NCI-H2107 treated with DMSO at 0.1 percent for 48 hours (cell line): ENCODE measurements around the gene CDK3.

ENCODE experiments used
- DNase-seq: peaks from one replicate; lab custom pipeline; 2025; ENCODE audit not compliant: unreplicated experiment; lab: John Stamatoyannopoulos, UW

The CDK3 gene

DNA sequence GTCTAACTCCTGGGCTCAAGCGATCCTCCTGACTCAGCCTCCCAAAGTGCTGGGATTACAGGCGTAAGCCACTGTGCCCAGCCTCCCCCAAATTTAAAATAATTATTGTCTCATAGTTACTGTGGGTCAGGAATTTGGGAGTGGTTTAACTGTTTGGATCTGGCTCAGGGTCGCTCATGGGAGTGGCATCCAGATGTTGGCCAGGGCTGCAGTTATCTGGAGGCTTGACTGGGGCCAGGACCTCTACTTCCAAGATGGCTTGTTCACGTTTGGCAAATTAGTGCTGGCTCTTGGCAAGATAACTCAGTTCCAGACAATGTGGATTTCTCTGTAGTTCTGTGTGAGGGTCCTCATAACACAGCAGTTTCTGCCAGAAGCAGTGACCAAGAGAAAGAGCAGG, 13.6 kb upstream of the CDK3 start:
- no peak for DNase-seq

DNA sequence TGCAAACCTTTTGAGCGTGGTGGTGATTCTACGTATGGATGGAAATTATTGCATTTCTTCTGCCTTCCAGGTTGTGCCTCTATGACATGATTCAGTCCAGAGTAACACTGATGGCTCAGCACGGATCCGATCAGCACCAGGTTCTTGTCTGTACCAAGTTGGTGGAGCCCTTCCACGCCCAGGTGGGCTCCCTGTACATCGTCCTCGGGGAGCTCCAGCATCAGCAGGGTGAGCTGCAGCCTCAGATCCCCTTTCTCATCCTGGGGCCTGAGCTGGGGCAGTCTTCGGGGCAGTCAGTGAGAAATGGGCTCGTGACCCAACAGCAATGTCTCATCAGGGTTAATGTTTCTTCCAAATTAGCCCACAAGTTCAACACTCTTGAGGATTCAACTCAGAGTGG, 9.3 kb upstream of the CDK3 start:
- DNase-seq: no peak

DNA sequence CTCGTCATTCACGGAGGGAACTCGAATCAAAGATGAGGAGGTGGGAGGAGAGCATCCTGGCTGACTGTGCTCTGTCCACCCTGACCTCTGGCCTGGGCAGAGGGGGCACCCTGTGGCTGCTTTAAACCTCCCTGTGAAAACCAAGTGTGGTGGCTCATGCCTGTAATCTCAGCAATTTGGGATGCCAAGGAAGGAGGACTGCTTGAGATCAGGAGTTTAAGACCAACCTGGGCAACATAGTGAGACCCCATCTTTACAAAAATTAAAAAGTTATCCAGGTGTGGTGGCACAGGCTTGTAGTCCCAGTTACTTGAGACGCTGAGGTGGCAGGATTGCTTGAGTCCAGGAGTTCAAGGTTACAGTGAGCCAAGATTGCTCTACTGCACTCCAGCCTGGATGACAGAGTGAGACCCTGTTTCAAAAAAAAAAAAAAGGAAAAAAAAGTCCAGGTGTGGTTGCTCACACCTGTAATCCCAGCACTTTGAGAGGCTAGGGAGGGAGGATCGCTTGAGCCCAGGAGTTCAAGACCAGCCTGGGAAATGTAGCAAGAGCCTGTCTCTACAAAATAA, 5.8 kb upstream of the CDK3 start:
- DNase-seq: no peak

DNA sequence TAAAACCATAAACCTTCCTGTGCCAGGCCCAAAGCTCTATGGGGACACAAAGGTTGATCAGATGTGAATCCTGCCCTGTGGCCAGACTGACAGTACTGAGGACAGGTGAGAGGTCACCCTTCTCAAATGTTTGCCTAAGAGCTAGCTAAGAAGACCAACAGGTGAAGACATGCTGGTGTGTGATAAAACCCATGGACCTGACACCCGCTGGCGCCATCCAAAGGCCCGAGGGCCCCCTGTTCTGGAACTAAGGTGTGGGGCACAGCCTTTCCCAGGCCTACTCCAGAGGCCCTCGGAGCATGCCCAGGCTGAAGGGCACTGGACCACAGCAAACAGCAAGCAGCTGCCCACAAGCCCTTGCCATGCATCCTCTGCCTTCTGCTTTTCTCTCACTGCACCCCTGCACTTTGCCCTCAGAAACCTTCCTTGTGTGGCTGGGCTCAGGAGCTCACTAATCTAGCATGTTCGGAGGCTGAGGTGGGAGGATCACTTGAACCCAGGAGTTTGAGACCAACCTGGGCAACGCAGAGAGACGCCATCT, 5.2 kb upstream of the CDK3 start:
- no peak for DNase-seq

DNA sequence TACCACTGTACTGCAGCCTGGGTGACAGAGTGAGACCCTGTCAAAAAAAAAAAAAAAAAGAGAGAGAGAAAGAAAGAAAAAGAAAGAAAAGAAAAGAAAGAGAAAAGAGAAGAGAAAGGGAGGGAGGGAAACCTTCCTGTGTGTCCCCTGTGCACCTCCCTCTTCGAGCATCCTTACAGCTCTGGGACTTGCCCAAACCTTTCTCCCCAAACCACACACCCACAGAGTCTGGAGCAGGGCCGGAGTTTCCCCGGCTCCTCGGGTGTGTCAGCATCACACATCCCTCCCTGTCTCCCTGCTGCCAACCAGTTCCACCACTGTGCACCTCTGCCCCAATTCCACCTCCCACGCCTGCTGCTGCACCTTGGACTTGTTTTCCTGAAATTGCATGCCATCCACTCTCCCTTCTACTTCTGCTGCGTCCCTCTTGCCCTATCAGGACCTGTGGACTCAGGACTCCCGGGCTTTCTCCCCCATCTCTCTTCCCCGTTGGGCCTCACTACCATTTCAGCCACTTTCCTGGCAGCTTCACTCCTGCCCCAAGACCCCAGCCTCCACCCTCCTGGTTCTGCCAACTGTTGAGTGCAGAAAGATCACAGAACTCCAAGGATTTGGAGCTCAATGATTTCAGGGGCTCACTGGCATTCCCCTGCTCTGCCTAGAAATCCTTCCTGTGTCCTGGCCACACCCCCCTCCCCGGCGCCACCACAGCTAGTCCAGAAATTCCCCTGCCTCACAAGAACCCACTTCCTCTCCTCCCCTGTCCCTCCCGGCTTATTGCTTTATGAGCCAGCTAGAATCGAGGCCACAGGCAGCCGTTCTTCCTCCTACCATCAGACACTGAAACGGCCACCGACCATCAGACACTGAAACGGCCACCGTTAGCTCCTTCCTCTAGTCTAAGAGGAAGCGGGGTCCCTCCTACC, 3.7 kb upstream of the CDK3 start:
- no peak for DNase-seq

DNA sequence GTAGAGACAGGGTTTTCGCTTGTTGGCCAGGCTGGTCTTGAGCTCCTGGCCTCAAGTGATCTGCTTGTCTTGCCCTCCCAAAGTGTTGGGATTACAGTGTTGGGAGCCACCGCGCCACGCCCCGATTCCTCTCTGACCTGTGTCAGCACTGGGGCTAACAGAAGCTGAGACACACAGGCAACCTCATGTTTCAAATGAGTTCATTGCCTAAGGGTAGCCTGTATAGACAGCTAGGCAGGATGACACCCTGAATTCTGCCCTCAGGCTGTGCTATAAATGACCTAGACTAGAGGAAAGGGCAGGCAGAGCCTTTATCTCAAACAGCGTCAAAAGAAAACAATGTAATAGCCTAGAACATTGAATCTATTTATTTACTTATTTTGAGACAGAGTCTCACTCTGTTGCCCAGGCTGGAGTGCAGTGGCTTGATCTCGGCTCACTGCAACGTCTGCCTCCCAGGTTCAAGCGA, 2.3 kb upstream of the CDK3 start:
- no peak for DNase-seq

DNA sequence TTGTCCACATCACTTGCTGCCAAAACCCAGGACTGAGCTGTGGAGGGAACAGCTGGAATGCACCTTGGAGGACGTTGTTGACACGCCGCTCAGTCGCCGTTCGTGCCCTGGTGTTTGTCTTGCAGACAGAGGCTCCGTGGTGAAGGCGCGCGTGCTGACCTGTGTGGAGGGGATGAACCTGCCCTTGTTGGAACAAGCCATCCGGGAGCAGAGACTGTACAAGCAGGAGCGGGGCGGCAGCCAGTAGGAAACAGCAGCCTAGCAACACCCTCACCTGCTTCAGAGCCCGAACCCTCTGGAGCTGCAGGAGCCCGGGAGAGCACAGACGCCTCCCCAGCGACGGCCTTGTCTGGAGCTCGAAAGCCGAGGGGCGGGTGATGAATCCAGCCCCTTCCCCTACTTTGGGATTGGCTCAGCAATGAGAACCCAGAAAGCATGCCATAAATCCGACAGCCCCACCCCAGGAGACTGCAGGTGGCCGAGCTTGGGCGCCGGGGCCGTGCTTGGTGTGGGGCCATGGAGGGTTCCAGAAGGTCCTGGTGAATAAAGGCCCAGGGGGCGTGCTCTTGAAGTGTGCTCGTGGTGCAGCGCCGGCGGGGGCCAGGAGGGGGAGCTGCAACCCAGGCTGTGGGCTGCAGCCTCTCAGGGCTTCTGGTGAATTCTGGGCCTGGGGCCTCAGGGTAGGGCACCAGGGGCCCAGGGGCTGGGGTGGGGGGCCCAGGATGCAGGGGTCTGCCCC, 470 bp upstream of the CDK3 start:
- no peak for DNase-seq

DNA sequence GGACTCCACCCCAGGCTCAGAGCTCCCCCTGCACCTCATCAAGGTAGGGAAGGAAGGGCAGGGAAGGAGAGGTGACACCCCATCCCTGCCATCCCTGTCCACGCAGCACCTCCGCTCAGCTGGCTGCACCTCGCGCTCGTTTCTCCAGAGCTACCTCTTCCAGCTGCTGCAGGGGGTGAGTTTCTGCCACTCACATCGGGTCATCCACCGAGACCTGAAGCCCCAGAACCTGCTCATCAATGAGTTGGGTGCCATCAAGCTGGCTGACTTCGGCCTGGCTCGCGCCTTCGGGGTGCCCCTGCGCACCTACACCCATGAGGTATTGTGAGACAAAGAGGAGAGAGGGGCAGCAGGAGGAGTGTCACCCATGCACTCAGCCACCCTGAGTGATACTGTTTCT, 1.4 kb downstream of the CDK3 start:
- no peak for DNase-seq

DNA sequence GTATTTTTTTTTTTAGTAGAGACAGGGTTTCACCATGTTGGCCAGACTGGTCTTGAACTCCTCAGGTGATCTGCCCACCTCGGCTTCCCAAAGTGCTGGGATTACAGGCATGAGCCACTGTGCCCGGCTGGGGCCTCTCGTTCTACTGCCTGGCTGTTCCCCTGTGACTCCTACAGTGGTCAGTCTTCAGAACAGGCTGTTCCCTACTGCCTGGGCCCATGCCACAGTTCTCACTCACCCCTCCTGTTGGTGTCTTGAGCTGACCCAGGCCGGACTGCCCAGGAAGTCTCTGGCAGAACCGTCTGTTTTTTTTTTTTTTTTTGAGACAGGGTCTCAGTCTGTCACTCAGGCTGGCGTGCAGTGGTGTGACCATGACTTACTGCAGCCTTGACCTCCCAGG, 3.3 kb downstream of the CDK3 start:
- no peak for DNase-seq

DNA sequence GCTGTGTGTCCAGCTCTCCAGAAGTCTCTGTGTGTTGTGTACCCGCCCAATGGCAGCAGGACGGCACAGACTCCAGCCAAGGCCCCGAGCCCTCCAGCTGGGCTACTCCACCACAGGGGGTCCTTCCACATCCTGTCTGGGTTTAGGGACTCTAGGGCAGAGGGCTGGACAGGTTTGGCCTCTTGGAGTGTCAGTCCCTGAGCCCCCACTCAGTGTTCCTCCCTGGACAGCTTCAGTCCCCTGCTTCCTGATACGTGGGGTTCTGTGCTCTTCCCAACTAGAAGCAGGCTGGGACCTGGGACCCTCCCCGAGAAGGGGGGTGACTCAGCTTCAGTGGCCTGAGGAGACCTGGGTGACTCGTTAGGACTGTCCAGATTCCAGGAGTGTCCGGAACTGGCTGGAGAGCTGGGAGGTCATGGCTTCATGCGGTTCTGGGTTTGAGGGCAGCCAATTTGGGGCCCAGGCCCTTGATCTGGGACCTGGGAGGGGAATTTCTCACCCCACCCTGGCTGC, 4.2 kb downstream of the CDK3 start:
- no peak for DNase-seq

DNA sequence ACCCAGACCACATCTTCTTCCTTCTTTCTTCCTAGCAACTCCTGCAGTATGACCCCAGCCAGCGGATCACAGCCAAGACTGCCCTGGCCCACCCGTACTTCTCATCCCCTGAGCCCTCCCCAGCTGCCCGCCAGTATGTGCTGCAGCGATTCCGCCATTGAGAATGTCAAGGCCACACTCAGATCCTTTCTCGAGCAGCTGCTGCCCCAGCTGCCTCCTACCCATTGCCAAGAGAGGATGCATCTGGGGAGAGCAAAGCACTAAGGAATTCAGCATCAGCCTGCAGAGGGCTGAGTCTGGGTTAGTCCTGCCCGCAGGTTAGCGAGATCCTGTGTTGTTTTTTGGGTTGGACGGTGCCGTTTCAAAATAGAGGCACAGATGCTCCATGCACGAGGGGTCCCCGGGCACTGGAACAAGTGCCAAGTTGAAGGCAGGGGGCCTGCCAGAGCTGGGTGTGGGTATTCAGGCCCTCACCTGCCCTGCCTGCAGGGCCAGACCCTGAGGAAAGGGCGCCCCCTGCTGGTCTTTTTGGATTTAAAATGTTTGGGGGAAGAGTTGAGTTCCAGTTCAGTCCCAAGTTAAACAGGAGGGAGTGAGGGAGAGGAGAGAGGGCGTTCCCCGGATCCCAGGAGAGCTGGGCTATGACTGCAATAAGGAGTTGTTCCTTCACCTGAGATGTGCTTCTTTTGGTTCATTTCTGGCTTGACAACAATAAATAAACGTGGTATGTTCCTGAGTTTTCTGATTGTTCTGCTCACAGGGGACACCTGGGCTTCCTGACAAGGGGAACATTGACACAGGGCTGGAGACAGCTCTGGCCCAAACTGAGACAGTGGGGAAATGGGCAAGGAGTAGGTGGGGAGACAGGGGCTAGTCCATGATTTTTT, 4.9 kb downstream of the CDK3 start:
- DNase-seq: peak; percentile 39

DNA sequence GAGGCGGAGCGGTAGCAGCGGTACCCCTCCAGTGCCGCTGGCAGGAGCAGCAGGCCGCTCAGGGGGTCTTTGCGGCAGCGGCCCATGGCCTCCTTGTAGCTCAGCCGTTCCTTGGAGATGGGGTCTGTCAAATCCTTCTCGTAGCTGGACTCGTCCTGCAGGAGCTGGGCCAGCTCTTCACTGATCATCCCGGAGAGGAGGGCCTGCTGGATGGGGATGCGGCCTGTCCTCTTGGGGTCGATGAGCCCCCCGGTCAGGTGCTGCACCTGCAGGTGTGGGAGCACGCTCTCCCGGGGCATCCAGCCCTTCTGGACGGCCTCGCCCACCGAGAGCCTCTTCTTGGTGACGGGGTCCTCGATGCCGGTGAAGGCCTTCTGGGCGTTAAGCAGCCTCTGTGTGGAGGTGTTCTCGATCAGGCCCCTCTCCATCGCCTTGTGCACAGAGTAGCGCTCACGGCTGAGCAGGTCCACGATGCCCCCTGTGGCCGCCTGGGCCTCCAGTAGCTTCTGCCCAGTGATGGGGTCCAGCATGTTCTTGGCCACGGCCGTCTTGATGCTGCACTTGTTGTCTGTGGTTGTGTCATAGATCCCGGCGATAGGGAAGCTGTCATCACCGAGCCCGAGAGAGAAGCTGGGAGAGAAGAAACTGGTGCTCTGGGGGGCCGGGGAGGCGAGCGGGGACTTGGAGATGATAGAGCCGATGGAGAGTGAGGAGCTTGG, 6.6 kb downstream of the CDK3 start:
- DNase-seq: no peak

DNA sequence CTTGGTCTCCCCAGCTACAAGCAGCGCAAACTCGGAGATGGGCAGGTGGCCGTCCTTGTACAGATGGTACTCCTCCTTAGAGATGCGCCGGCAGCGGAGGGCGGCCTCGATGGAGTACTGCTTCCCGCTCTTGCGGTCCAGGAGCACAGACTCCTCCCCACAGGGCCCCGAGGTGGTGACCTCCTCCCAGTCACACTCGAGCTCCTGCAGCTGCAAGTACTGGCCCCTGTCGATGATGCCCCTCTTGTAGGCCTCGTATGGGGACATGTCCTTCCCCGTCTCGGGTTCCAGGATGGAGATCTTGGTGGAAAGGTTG, 7.2 kb downstream of the CDK3 start:
- no peak for DNase-seq

DNA sequence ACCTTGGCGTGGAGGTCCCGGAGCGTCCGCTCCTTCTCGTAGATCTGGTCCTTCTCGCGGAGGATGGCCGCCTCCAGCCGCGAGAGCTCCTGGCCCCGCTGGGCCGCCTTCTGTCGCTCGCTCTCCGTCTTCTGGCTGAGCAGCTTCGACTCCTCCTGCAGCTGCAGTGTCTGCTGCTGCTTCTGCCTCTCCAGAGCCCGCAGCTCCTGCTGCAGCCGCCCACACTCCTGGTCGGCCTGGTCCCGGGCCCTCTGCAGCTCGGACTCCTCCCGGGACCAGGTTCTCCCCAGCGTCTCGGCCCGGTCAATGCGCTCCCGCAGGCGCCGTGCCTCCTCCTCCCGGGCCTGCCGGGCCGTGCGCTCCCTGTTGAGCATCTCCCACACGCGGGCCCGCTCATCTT, 7.6 kb downstream of the CDK3 start:
- no peak for DNase-seq

DNA sequence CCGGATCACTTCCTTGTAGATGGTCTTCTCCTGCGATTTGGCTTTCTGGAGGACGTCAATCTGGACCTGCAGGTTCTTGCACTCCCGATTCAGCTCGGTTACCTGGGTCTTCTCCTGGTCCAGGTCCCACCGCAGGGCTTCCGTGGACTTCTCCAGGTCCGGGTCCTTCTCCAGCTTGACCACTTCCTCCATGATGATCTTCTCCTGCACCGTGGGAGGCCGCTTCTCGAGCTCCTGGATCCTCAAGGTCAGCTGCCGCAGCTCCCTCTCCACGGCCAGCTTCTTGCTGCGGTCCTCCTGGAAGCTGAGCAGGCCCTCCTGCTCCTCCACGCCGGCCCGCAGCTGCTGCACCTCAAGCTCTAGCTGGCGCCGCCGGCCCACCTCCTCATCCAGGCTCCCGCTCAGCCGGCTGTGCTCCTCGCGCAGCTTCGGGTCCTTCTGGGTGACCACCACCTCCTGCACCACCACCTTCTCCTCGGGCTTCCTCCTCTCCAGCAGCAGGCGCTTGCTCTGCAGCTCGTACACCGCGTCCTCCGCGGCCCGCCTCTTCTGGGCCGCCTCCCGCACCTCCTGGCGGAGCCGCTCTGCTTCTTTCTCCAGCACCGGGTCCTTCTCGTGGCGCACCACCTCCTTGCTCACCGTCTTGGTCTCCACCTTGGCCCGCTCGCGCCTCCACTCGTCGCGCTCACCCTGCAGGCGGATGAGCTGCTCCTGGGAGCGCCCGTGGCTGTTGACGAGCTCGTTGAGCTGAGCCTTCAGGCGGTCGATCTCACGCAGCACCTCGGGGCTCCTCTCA, 8.2 kb downstream of the CDK3 start:
- DNase-seq: no peak

DNA sequence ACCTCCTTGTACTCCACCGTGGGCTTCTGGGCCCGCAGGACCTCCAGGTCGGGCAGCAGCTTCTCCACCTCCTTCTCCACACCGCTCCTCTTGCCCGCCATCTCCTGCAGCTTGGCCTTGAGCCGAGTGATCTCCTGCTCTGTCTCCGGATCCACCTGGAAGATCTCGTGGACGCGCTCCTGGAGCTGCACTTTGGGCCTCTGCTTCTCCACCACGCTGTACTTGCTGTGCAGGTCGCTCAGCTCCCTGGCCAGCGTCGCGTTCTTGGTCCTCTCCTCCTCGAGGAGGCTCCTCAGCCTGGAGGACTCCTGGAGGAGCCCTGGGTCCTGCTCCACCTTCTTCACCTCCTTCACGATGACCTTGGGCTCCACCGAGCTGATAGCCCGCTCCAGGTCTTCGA, 8.8 kb downstream of the CDK3 start:
- no peak for DNase-seq

DNA sequence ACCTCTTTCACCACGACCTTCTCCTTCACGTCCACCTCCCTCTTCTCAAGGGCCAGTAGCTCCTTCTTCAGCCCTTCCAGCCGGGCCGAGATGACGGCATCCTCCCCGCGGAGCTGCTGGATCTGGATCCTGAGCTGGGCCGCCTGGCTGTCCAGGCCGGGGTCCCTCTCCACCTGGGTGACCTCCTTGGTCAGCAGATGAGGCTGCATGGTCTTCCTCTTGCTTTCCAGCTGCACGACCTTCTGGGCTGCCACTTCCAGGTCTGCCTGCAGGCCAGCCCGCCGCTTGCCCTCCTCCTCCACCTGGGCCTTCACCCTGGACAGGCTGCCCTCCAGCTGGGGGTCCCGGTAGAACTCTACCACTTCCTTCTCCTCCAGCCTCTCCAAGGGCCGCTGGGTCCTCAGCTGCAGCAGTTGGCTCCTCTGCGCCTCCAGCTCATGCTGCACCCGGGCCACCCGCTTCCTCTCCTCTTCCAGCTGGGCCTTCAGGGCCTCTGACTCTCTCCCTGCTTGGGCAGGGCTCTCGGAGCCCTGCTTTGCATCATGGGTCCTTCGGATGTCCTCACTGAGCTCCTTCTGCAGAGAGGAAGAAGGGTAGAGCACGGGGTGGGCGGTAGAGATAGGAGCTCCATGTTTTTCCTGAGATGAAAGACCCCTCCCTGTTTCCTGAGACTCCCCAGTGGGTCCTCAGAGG, 9.5 kb downstream of the CDK3 start:
- no peak for DNase-seq

DNA sequence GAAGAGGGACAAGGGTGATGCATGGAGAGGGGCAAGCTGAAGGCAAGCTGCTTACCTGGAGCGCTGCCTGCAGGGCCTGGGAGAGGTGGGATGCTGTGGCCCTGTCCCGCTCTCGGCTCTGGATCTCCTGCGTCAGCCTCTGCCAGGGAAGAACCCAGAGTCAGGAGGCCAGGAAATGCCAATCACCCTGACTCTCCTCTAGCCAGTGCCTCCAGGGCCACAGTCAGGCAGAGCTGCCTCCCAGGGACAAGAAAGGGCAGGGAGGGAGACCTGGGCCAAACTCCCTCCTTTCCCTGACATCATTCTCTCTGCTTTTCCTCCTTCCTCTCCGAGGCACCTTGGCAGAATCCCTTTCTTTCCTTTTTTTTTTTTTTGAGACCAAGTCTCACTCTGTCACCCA, 11.3 kb downstream of the CDK3 start:
- DNase-seq: no peak
